Adipocyte (in vitro differentiated cells): ENCODE results near the gene EDC3.

Experiments
- DNase-seq: peaks from one replicate; pipeline ENCODE4 v3.0.0-alpha.2; 2015; ENCODE audit warnings: low read depth
- H3K27me3 ChIP-seq: replicated peaks from 2 replicates; pipeline ENCODE4 v1.7.0; 2013; ENCODE audit warnings: mild to moderate bottlenecking, low read length, moderate library complexity; ENCODE audit not compliant: control insufficient read depth, insufficient read depth
- H3K36me3 ChIP-seq: 2 replicates; pipeline ENCODE4 v1.7.0; 2013; ENCODE audit warnings: low read length, mild to moderate bottlenecking, moderate library complexity; ENCODE audit not compliant: control insufficient read depth, insufficient read depth, severe bottlenecking
- H3K4me1 ChIP-seq: 2 replicates; pipeline ENCODE4 v1.7.0; 2013; ENCODE audit warnings: mild to moderate bottlenecking, low read length, moderate library complexity; ENCODE audit not compliant: control insufficient read depth, insufficient read depth
- H3K4me3 ChIP-seq: 2 replicates; pipeline ENCODE4 v1.7.0; 2013; ENCODE audit warnings: mild to moderate bottlenecking, low read length, moderate library complexity
- H3K9ac ChIP-seq: 2 replicates; pipeline ENCODE4 v1.7.0; 2013; ENCODE audit warnings: mild to moderate bottlenecking, low read length, moderate library complexity
- H3K9me3 ChIP-seq: 2 replicates; pipeline ENCODE4 v1.7.0; 2013; ENCODE audit warnings: mild to moderate bottlenecking, low read length, moderate library complexity; ENCODE audit not compliant: control insufficient read depth

The EDC3 gene

DNA sequence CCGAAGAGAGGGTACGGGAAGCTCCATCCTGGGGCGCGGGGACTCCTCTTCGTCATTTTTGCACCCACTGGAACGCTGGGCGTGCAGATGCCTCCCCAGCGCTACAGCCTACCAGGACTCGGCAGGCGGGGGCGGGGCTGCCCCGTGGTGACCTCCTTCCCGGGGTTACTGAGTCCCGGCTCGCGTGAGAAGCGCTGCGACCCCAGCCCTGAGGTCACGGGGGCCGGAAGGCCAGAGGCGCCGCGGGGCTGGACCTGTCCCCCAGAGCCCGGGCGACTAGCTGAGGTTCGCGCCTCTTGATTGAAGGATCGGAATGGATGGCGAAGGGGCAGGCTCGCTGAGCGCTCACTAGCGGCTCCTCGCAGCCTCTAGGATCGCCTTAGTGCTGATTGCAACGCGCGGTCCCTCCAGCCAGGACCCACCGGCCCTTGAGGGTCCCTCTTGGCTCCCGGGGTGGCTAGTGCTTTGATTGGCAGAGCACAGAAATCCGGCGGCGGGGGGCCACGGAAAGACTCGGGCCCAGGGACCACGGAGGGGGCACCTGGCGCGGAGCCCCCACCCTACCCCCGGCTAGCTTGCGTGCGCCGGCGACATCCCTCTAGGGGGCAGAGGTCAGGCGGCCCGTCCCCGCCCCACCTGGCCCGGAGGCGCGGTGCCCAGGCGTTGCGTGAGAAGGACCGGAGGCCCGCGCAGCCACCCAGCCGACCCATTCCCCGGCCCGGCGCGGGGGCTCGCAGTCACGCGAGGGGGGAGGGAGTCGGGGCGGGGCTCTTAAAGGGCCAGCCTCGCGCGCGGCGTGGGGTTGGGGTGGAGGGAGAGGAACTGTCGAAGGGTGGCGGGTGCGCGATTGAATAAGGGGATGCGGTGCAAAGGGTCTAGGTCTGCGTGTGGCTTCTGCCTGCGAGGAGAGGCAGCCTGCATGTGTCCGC is 30.3 kb upstream of the EDC3 start:
- Histone ChIP-seq H3K36me3 (no peaks in the 10 kb centered on the region), H3K9me3 (no peaks in the 10 kb centered on the region), H3K9ac (no peak overlapping the region), H3K27me3 (peaks cover 48% of the 10 kb centered on the region), H3K4me1 (peaks cover 6% of the 10 kb centered on the region), H3K4me3 (peak overlapping the region; percentile 65)
- DNase-seq = peak; percentile 65

DNA sequence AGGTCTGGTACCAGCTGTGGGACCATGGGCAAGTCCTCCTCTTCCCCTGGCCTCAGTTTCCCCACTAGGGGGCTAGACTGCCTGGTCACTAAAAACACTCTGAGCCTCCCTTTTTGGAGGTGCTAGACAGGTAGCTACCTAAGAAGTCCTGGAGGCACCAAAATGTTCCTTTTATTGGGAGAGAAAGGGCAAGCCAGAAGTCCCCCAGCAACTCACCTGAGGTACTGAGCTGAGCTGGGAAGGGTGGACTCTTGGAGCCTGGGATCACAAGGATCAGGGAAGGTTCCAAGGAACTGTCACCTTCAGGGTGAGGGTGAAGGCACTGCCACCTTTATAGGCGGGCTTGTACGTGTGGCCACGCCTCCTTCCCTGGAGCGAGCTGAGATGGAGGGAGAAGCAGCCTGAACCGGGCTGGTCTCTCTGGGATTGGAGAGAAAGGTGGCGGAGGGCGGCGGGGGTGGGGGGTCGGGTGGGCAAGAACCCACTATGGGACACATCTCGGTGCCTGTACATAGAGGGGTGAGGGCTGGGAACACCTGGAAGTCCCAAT is 29.5 kb upstream of the EDC3 start, which contains the start of gene CYP1A1:
TSS of gene CYP1A1 (minus strand) at position 304 of the 550 bp plus-strand sequence. CDS start 2,431 bp downstream, outside the sequence.
- no peak within 1 kb of the TSS for H3K9ac ChIP-seq
- peaks cover 3% of the 10 kb centered on the region for H3K4me1 ChIP-seq
- DNase-seq = peak; percentile 19
- H3K27me3 ChIP-seq = peaks cover 46% of the 10 kb centered on the region
- H3K36me3 ChIP-seq = no peaks in the 10 kb centered on the region
- no peaks in the 10 kb centered on the region for H3K9me3 ChIP-seq
- H3K4me3 ChIP-seq = peak within 1 kb of the TSS; percentile 65

DNA sequence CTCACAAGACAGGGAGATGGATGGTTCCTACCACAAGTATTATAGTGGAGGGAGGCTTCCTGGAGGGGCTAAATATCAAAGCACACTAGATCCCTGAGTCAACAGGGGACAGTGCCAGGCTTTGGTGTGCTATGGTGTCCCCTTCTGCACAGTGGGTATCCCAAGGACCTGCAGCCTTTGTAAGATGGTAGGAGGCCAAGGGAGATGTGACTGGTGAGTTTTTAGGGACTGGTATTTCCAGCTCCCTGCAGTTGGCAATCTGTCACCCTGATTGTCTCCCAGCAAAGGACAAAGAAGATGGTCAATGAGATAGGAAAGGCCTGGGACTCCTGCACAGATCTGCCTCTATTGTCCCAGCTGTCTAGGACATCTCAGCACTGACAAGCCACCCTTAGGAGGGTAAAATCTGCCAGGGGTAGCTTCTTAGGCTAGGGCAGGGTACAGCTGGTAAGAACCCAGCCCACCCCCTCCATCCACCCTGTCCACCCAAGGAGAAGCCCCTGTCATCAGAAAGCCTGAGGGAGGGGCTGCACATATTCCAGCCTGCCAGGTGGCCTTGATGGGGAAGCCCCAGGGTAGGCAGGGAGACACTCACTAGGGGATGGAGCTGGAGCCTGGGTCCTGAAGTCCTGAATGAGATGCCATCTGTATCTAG is 28.9 kb upstream of the EDC3 start:
- Histone ChIP-seq H3K27me3 (peaks cover 45% of the 10 kb centered on the region), H3K9ac (no peak overlapping the region), H3K9me3 (no peaks in the 10 kb centered on the region), H3K4me3 (no peak overlapping the region), H3K36me3 (no peaks in the 10 kb centered on the region), H3K4me1 (peaks cover 3% of the 10 kb centered on the region)
- DNase-seq = no peak

DNA sequence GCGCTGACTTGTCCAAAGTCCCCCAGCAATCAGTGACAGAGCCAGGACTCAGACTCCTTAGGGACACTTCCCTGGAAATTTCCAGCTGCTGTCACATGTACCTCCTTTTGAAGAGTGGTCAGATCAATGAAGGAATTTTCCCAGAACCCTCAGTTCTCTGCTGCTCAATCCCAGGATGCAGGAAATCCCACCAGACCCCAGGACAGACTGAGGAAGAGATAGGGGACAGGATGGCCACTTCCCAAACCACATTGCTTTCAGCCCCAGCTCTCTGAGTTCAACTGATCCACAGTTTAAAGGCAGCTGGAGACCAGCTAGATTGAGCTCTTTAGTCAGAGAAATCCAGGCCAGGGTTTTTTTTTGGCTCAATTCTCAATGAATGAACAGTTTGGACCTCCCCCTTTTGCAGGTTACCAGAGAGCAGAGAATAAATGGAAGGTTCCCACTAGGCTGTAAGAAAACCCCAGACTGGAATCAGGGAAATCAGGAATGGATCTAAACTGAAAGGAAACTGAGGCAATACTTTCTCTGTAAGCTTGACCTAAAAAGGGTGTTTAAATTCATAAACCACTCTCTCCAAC is 28.0 kb upstream of the EDC3 start:
- Histone ChIP-seq H3K4me3 (no peak overlapping the region), H3K9me3 (no peaks in the 10 kb centered on the region), H3K27me3 (peaks cover 51% of the 10 kb centered on the region), H3K9ac (no peak overlapping the region), H3K4me1 (peaks cover 3% of the 10 kb centered on the region), H3K36me3 (no peaks in the 10 kb centered on the region)
- DNase-seq = peak; percentile 70

DNA sequence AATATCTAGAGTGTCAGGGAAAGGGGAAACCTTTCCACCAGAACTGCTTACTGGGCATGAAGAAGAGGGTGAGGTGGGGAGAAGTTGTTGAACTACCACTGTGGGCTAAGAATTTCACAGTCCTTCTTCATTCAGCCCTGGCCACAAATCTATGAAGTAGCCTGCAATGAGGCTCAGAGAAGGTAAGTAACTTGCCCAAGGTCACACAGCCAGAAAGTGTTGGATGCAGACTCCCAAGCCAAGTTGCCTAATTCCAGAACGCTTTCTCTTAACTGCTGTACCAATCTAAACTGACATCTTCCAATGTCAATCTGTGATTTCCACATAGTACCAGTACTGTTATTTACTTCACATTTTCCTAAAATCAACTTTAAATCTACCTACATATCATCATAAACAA is 27.4 kb upstream of the EDC3 start:
- Histone ChIP-seq H3K27me3 (peaks cover 51% of the 10 kb centered on the region), H3K36me3 (no peaks in the 10 kb centered on the region), H3K4me1 (peaks cover 3% of the 10 kb centered on the region), H3K9ac (no peak overlapping the region), H3K9me3 (no peaks in the 10 kb centered on the region), H3K4me3 (no peak overlapping the region)
- no peak for DNase-seq

DNA sequence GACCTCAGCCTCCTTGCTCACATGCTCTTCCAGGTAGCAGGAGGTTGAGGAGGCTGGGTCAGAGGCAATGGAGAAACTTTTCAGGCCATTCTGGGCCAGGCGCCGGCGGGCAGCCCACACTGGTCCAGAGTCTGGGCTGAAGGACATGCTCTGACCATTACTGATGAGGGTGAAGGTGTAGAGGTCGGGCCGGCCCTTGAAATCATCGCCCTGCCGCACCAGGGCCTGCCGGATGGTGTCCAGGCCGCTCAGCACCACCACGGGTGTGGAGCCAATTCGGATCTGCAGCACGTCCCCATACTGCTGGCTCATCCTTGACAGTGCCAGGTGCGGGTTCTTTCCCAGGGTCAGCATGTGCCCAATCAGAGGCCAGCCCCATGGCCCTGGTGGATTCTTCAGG is 26.8 kb upstream of the EDC3 start:
- no peaks in the 10 kb centered on the region for H3K9me3 ChIP-seq
- no peak overlapping the region for H3K4me3 ChIP-seq
- no peaks in the 10 kb centered on the region for H3K36me3 ChIP-seq
- H3K4me1 ChIP-seq = peaks cover 3% of the 10 kb centered on the region
- peaks cover 46% of the 10 kb centered on the region for H3K27me3 ChIP-seq
- no peak for DNase-seq
- H3K9ac ChIP-seq = no peak overlapping the region

DNA sequence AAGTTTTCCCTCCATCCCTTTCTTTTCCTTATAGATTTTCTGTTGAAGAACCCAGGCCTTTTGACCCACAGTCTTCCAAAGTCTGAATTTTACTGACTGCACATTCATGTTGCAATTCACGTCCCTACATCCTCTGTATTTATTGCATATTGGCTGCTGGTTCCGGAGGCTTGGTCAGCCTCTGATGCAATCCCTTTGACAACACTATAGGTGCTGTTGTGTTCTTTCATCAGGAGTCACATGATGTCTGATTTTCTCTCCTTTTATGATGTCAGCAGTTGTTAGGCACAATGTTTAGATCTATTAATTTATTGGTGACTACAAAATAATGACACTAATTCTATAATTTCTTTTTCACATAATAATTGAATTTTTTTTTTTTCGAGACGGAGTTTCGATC is 20.8 kb upstream of the EDC3 start:
- Histone ChIP-seq H3K4me1 (no peaks in the 10 kb centered on the region), H3K4me3 (no peak overlapping the region), H3K9me3 (no peaks in the 10 kb centered on the region), H3K27me3 (peaks cover 22% of the 10 kb centered on the region), H3K9ac (no peak overlapping the region), H3K36me3 (no peaks in the 10 kb centered on the region)
- no peak for DNase-seq

DNA sequence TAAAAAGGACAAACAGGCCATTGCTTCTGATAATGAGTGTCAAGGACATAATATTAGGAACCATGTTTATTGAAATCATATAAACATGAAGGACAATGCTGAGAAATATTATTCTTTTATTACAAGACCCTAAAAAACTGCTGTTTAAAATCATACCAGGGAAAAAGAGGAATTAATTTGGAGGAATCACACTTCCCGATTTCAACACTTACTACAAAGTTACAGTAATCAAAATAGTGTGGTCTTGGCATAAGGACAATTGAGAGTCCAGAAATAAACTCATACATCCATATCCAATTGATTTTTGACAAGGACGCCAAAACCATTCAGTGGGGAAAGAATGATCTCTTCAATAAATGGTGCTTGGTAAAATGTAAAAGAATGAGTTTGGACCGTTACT is 16.5 kb upstream of the EDC3 start:
- no peak overlapping the region for H3K9ac ChIP-seq
- H3K36me3 ChIP-seq = no peaks in the 10 kb centered on the region
- peaks cover 3% of the 10 kb centered on the region for H3K4me1 ChIP-seq
- no peak overlapping the region for H3K4me3 ChIP-seq
- H3K9me3 ChIP-seq = no peaks in the 10 kb centered on the region
- DNase-seq = no peak
- H3K27me3 ChIP-seq = peaks cover 2% of the 10 kb centered on the region

DNA sequence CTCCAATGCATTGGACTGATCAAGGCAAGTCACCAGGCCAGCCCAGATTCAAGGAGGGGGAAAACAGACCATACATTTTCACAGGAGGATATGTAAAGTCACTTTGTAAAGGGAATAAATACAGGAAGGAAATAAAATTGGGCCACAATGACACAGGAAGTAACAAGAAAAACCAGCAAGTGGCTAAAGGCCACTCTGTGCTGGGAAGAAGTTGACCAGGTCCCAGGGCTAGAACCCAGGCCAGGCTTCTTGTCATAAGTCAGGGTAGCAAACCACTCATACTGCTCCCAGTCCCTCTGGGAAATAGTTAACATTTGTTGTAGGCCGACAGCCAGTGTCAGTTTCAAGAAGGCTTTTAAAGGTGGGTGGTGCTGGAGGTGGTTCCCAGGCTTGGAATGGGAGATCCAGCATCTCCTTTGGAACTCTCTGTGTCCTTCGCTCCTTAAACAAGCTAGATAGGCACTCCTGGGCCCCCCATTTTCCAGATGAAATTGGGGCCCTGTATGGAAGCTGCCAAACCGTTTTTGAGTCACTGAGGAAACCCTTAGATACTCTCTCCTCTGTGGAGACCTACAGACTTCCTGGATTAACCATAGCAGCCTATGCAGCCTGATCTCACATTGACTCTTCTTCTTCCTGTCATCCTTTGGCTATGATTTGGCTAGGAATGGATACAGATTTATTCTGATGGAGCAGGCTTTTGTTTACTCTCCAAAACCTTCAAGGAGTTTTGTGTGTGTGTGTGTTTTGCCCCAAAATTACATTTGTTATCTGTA is 14.7 kb upstream of the EDC3 start:
- Histone ChIP-seq H3K4me3 (no peak overlapping the region), H3K9ac (no peak overlapping the region), H3K27me3 (peaks cover 10% of the 10 kb centered on the region), H3K9me3 (no peaks in the 10 kb centered on the region), H3K4me1 (peaks cover 3% of the 10 kb centered on the region), H3K36me3 (no peaks in the 10 kb centered on the region)
- DNase-seq = no peak

DNA sequence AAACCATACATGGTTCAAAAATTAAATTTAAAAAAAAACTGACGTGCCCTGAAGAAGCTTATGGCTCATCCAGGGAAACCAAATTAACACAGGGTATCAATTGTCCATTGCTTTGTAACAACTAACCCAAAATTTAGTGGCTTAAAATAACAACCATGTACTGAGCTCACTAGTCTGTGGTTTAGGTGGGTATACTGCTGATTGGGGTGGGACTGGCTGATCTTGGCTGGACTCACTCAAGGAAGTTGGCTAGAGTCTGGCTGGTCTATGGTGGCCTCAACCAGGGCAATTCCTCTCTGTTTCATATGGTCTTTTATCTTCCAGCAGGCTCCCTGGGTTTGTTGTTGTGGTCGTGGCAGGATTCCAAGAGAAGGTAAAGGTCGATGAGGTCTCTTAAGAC is 14.1 kb upstream of the EDC3 start:
- Histone ChIP-seq H3K4me3 (no peak overlapping the region), H3K4me1 (peaks cover 3% of the 10 kb centered on the region), H3K27me3 (peaks cover 10% of the 10 kb centered on the region), H3K9ac (no peak overlapping the region), H3K9me3 (no peaks in the 10 kb centered on the region), H3K36me3 (no peaks in the 10 kb centered on the region)
- DNase-seq = no peak
